Measurements from ENCODE around the gene COPS8.

Gene COPS8

GRCh38 chr2:237101118-237101979 lies 15.7 kb downstream of the COPS8 start:
- DNase-seq: no peak

- DNase-seq: no peak
Observed at GRCh38 chr2:237102428-237102827, 16.7 kb downstream of the COPS8 start.

GRCh38 chr2:237109421-237109934 lies 23.8 kb downstream of the COPS8 start:
- DNase-seq: peak in 1 of 3 experiments; percentile 18

GRCh38 chr2:237113026-237113795 lies 27.5 kb downstream of the COPS8 start:
- DNase-seq: no peak

GRCh38 chr2:237115870-237116269 lies 30.2 kb downstream of the COPS8 start:
- DNase-seq: no peak

GRCh38 chr2:237116431-237116830 lies 30.7 kb downstream of the COPS8 start:
- no peak for DNase-seq

- peak in 1 of 3 experiments; percentile 16 for DNase-seq
Observed at GRCh38 chr2:237118025-237118424, 32.3 kb downstream of the COPS8 start.

- peak in 1 of 3 experiments; percentile 9 for DNase-seq
Observed at GRCh38 chr2:237118561-237119155, 33.0 kb downstream of the COPS8 start.

GRCh38 chr2:237120916-237121315 lies 35.2 kb downstream of the COPS8 start:
- no peak for DNase-seq

- no peak for DNase-seq
Observed at GRCh38 chr2:237121321-237121720, 35.6 kb downstream of the COPS8 start.

- DNase-seq: peak in 2 of 3 experiments; percentile 16 to 42
Observed at GRCh38 chr2:237122214-237122666, 36.6 kb downstream of the COPS8 start.

GRCh38 chr2:237124820-237125219 lies 39.1 kb downstream of the COPS8 start:
- no peak for DNase-seq

GRCh38 chr2:237125967-237126366 lies 40.3 kb downstream of the COPS8 start:
- no peak for DNase-seq

- no peak for DNase-seq
Observed at GRCh38 chr2:237126519-237127174, 41.0 kb downstream of the COPS8 start.

- DNase-seq: peak in 1 of 3 experiments; percentile 3
Observed at GRCh38 chr2:237128026-237128703, 42.5 kb downstream of the COPS8 start.

GRCh38 chr2:237128845-237129592 lies 43.3 kb downstream of the COPS8 start:
- no peak for DNase-seq

GRCh38 chr2:237129625-237130263 lies 44.1 kb downstream of the COPS8 start:
- DNase-seq: no peak

GRCh38 chr2:237130562-237131421 lies 45.1 kb downstream of the COPS8 start:
- no peak for DNase-seq

- DNase-seq: no peak
Observed at GRCh38 chr2:237131749-237132533, 46.3 kb downstream of the COPS8 start.
